Stimulated activated CD4-positive, alpha-beta T cell treated with anti-CD3 and anti-CD28 coated beads, Interleukin-4, amount 100 ng/mL, for 1 hour (primary cell): ENCODE data around the gene KRT4.
"Not testable (repeated sequence)": the region's sequence is repeated elsewhere in the genome, so short reads cannot be mapped to it uniquely, and the experiment has no call there.

Source experiments
- DNase-seq: peaks from one replicate; pipeline ENCODE4 v3.0.0-alpha.2; 2020

KRT4 gene

GRCh38 chr12:52813885-52814709 is at the start of gene KRT4:
Gene KRT4, minus strand, starts transcription at chr12:52814116. Its CDS starts 58 bp downstream, at chr12:52814058.
- DNase-seq, result no peak

DNA sequence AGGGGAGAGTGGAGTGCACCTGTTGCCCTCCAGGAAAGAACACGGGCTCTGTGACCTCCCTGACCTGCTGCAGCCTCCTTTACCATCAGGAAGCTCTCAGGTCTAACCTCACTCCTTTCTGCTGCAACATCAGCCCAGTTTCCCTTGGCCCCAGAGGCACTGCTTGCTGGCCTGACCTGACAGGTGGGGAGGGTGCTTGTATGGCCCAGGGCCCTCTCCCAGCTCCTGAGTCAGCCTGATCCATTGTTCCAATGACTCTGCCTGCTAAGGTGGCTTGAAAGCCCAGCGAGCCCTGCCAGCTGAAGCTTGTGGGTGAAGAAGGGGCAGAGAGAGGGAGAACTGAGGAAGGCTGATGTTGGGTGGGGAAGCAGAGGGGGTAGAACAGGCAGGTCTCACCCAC is 48.1 kb upstream of the KRT4 start:
- no peak for DNase-seq

- DNase-seq, result no peak
Observed at GRCh38 chr12:52861511-52861910, 47.6 kb upstream of the KRT4 start.

- DNase-seq, result no peak
Observed at GRCh38 chr12:52860102-52860823, 46.3 kb upstream of the KRT4 start.

DNA sequence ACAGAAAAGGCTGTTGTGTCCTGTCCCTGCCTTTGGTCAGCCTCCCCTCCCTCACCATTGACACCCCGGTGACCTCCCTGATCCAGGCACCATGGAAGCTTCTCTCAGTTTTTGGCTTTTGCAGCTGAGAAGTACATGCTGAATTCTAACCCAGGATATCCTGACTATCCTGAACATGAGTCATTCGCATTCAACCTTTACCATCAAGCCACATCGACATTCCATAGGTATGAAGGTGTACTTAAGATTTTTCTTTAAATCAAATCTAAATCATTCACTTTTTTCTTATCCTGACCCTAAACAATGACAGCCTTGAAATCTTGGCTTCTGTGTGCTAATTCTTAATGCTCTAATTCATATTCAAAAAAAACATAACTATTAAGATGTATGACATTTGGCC is 43.6 kb upstream of the KRT4 start:
- no peak for DNase-seq

DNA sequence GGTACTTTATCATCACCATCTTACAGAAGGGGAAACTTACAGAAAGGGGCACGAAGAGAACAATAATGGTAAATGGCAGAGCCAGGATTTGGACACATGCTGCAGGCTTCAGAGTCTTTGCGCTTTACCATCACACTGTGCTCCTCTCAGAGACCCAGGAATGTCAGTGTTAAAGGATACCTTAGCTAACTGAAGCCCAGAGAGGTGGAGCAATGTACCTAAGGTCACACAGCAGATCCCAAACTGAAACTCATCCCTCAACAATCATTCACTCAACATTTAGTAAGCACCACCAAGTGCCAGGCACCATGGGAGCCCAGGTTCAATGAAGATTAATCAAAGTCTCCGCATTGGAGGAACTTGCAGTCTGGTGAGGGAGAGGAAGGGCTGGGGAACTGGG is 42.9 kb upstream of the KRT4 start:
- no peak for DNase-seq

- not testable (repeated sequence) for DNase-seq
Observed at GRCh38 chr12:52856077-52856476, 42.2 kb upstream of the KRT4 start.

- DNase-seq, result no peak
Observed at GRCh38 chr12:52851787-52852186, 37.9 kb upstream of the KRT4 start.

DNA sequence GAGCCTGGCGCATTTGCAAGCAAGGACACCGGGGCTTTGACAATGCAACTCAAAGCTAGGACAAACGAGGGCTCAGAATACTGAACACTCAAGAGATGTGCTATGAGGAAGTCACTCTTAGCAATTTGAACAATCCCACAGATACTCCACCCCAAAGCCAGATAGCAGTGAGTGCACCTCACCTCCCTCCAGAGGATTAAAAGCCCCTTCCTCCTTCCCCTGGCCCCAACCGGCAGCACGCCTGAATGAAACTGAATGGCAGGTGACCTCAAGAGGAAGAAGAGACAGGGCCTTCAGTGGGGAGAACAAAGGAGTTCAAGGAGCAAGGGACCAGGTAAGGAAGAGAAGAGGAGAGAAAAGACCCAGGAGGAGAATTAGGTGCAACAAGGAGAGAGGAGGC is 36.8 kb upstream of the KRT4 start:
- no peak for DNase-seq

DNA sequence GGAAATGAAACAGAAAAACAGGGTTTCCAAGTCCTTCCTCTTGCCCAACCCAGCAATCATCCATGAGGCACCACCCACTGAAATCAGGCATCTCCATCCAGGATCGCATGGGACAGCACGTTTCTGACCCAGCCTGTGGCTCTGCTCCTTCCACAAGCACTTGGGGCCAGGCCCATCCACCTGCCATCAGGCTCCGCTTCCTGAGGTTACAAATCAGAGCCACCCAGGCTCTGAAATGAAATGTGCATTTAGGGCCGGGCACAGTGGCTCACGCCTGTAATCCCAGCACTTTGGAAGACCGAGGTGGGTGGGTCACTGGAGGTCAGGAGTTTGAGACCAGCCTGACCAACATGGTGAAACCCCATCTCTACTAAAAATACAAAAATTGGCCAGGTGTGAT is 35.6 kb upstream of the KRT4 start:
- no peak for DNase-seq

DNA sequence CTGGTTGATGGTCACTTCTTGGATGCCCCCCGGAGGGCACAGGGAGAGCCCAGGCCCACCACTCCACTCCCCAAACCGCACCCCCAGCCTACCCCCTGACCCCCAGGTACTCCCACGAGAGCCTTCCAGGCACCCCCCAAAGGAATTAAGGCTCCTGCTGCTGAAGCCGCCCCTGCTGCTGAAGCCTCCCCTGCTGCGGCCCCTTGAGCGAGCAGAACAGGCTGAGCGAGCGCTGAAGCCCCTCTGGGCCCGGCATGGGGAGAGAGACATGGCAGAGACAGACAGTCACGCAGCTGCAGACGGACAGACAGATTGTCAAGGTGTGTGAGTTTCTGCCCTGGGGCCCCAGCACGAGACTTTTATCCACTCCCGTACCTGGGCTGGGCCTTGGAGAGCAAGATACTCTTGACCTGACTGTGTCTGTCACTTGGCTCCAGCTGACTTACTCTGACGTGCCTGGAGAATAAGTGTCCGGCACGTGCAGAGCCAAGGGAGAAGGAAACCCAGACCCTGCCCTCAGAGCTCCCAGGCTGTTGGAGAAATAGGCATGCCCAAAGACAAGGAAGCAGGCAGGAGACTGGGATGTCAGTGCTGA is 34.8 kb upstream of the KRT4 start, which contains the start of gene KRT78:
KRT78 (minus strand) TSS at position 334 of the 595 bp plus-strand sequence; CDS start at position 270, 64 bp downstream.
- no peak for DNase-seq

DNA sequence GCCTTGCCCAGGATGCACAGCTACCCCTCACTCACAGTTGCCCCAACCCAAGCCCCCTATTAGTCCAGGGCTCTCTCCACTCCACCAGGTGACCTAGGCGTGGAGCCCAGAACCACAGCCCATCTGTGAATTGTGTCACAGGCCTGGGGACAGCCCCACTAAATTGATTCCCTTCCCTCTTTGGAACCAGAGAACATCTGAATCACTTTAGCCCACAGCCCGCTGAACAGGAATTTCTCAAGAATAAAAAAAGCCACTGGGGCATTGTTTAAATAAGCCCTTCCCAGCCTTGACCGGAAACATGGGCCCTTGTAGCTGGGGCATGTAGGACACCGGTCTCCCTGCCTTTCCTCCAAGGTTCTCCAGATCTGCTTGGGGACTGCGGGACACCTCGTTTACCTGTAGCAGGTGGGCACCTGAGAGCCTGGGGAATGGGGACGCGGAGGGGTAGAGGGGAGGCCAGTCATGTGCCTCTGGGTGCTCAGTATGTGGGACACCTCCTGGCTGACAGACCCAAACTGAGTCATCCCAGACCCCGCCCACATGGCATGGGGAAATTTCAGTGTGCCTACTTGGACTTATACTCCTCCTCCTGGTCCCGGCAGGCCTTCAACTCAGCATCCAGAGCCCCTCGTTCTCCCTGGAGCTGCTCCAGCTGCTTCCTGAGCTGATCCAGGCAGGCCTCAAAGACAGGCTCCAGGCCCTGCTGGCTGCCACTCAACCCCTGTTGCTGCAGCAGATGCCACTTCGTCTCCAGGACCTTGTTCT is 33.6 kb upstream of the KRT4 start:
- no peak for DNase-seq

DNA sequence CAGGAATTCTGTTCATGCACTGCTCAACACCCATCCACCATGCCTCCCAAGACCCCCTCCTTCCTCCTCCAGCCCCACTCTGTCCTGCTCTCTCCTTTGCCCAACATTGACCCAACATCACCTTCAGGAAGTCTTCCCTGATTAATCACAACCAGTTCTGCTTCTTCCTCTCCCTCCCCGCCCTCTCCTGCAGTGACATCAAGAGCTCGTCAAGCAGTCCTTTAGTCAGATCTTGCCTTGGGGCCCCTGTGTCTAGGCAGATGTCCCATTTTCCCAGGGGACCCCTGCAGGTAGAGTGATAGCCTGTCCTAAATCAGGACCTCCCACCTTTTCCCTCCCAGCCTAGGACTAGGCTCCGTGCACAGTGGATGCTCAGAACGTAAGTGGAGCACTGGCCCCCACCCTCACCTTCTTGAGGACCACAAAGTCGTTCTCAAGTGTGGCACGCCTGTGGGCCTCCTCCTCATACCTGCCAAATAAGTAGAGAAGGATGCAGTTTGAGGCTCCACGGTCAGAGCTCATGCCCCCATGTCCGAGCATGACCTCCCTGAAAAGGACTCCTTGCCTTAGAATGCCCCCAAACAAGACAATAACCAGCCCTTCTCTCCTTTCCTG is 32.5 kb upstream of the KRT4 start:
- no peak for DNase-seq

GRCh38 chr12:52845946-52846345 is 32.0 kb upstream of the KRT4 start:
- no peak for DNase-seq

GRCh38 chr12:52844386-52844785 is 30.5 kb upstream of the KRT4 start:
- no peak for DNase-seq

DNA sequence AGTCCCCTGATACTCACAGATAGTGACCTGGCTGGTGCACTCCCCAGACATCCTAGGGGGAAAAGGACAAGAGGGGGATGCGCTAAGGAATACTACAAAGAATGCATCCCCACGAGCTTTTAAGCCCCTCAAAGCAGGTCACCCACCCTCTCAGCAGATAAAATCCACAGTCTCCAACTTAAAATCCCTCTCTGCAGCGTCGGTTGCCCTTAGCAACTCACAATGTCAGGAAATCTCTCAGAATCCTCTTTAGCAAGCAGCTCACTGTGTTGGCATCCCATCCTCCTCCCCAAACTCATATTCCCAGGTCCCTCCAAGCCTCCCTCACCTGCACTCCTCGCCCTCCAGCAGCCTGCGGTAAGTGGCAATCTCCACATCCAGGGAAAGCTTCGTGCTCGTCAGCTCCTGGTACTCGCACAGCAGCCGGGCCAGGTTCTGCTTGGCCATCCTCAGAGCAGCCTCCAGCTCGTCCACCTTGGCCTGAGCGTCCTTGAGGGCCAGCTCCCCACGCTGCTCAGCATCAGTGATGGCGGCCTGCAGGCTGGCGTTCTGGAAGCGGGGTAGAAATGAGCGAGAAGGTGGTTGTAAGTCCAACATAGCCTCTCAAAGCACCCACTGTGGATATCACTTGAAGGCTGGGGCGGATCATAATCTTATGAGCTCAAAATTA is 25.7 kb upstream of the KRT4 start:
- no peak for DNase-seq

DNA sequence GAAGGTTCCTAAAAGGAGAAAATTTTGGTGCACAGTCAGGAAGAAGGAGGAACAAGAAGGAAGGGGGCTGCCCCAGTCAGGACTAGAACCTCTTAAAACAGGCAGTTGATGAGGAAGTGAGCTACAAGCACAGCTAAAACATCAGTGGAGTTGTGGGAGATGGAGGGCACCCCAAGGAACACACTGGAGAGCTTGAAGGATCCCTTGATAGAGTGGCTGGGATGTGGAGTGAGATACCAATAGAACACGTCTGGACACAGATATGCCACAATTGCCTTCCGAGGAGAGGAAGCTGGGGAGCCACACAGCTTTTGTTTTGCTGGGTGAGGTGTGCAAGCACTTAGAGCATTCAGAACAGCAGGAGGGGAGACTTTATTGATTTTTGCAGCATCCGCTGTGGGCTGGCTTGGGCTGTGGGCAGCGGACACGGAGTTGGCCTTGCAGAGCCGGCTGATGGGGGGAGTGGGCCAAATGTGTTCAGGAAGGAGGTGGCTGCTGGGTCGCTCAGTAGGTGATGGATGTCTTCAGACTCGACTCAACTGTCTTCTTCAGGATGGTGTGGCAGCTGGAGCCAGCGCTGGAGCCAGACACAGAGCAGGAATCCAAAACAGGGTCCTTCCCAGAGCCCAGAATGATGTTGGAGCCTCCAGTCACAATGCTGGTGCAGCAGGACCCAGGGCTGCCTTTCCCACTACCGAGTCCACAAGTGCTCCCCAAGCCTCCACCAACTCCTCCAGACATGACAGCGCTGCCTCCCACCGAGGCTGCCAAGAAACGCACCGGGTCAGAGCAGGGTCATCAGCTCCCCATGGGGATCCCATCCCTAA is 24.9 kb upstream of the KRT4 start:
- DNase-seq, result no peak

DNA sequence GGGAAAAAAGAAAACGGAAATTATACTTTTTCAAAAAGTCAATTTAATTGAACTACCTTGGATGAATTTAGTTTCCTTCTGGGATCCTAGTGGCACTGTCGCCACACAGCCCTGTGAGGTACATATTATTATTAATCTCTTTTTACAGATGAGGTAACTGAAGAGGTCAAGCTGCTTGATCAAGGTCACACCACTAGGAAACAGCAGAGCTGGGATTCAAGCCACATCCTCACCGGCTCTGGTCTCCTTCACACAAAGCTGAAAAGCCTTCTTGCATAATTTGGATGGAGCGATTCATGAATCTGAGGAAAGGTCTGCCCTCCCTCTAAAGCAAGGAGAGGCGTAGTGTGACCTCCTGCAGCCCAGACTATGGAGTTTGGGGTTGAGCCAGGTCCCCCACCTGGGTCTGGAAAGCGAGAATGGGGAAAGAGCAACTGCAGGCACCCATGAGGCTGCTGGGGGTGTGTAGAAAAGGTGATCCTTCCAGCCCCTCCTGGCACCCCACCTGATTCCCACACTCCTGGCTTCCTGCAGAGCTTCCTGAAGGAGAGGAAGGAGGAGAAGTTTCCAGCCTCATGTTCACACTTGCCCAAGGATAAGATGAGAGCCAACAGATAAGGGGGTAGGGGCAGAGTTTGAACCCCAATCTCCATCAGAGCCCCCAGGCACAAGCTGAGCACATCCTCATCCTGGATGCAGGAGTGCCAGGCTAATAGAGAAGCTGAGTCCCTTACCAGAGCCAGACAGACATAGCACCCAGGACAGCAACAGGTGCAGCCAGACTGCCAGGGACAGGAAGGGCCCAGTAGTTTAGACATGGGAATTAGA is 24.1 kb upstream of the KRT4 start:
- DNase-seq, result no peak

DNA sequence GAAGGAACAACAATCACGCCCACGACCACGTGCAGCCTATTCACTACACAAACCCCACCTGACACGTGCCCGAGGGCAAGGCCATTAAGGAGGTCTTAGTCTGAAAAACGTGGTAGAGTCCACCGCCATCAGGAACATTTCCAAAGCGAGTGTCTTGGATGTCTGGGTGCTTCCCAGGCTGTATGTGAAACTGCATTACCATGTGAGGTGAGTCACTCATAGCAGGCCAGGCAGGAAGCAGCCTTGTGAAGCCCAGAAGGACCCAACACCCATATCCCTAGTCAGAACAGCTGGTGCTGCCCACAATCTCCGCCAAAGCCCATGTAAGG is 23.5 kb upstream of the KRT4 start:
- no peak for DNase-seq
